GM12801 (cell line): ENCODE data around the gene ZBTB5.

Experiments used
- CTCF ChIP-seq: IDR thresholded peaks from one replicate; pipeline ENCODE4 v1.5.1; 2011; ENCODE audit warnings: control low read depth; ENCODE audit not compliant: insufficient read length; ENCODE audit errors: extremely low read depth

The ZBTB5 gene

GRCh38 chr9:37507566-37508134 is 42.4 kb upstream of the ZBTB5 start:
- no peak for TF ChIP-seq CTCF

- no peak for TF ChIP-seq CTCF
Measured at GRCh38 chr9:37504605-37505004, 39.4 kb upstream of the ZBTB5 start.

GRCh38 chr9:37503736-37504135 is 38.5 kb upstream of the ZBTB5 start:
- TF ChIP-seq CTCF, result no peak

GRCh38 chr9:37501957-37502596 is 36.8 kb upstream of the ZBTB5 start:
- TF ChIP-seq CTCF, result no peak

GRCh38 chr9:37499297-37499696 is 34.0 kb upstream of the ZBTB5 start:
- no peak for TF ChIP-seq CTCF

GRCh38 chr9:37498457-37498856 is 33.2 kb upstream of the ZBTB5 start:
- no peak for TF ChIP-seq CTCF

GRCh38 chr9:37497320-37497719 is 32.1 kb upstream of the ZBTB5 start:
- no peak for TF ChIP-seq CTCF
